SK-N-MC (cell line): ENCODE measurements around the gene ETV6.

Source experiments
- EZH2 ChIP-seq: fragments of 200-600 bp; sonication (generic); IDR thresholded peaks from one replicate; pipeline ENCODE4 v1.6.1; 2017; ENCODE audit warnings: antibody characterized with exemption
- FOXP2 ChIP-seq: optimal IDR thresholded peaks from 2 replicates; pipeline ENCODE3; 2011; ENCODE audit warnings: mild to moderate bottlenecking, moderate library complexity; ENCODE audit not compliant: insufficient read depth; ENCODE audit errors: extremely low read length, control extremely low read depth
- POLR2AphosphoS5 ChIP-seq: IDR thresholded peaks from 2 replicates; pipeline ENCODE4 v1.6.1; 2012; ENCODE audit warnings: mild to moderate bottlenecking, low read depth, low read length, borderline replicate concordance

- TF ChIP-seq EZH2 (no peak), POLR2AphosphoS5 (no peak), FOXP2 (no peak)
These were observed 162.7 kb downstream of the ETV6 start for GRCh38 chr12:11812241-11812585.
